Thyroid gland (tissue), 4 donors: ENCODE measurements around the gene ATG9B. TPM values are rescaled to one million over a fixed set of nuclear protein-coding genes. Genes with fewer than 3 reads are reported as not detected.

Source experiments
- DNase-seq, 2 donors: peaks; one replicate each; pipeline ENCODE4 v3.0.0-alpha.2; 2019
- H3K27ac ChIP-seq, 3 donors: fragments of 200-600 bp; sonication (generic); 1 replicate in 2 of 3; 2 replicates in 1 of 3; pipeline ENCODE4 v1.5.1; 2016 to 2019; ENCODE audit warnings: mild to moderate bottlenecking in 1 of 3, moderate library complexity in 1 of 3
- H3K27me3 ChIP-seq: fragments of 200-600 bp; sonication (generic); one replicate; pipeline ENCODE4 v1.5.1; 2019
- H3K36me3 ChIP-seq, 2 donors: fragments of 200-600 bp; sonication (generic); one replicate each; pipeline ENCODE4 v1.5.1; 2016 to 2019
- H3K4me1 ChIP-seq, 2 donors: fragments of 200-600 bp; sonication (generic); one replicate each; pipeline ENCODE4 v1.5.1; 2017 to 2019
- H3K4me3 ChIP-seq, 3 donors: fragments of 200-600 bp; sonication (generic); replicated peaks in 1 of 3; 1 replicate in 2 of 3; 2 replicates in 1 of 3; pipeline ENCODE4 v1.5.1; 2016; ENCODE audit warnings: mild to moderate bottlenecking in 1 of 3
- H3K9me3 ChIP-seq: fragments of 200-600 bp; sonication (generic); one replicate; pipeline ENCODE4 v1.5.1; 2017
- POLR2A ChIP-seq, 2 donors: fragments of 450-650 bp; IDR thresholded peaks; one replicate each; pipeline ENCODE4 v1.6.1; 2017; ENCODE audit warnings: antibody characterized with exemption in 2 of 2, mild to moderate bottlenecking in 2 of 2, moderate library complexity in 1 of 2
- WGBS, 2 donors: methylation state at CpG; one replicate each; pipeline ENCODE4 v1.1.5; 2017; 5-methylcytosine and 5-hydroxymethylcytosine counted together
- intact Hi-C: fragments of 100-400 bp; cut with DNase I; formaldehyde crosslinking; loops from one replicate; pipeline ENCODE4 v1.15.1; 2023
- total RNA-seq, 4 donors: library from RNA; depleted of rRNA; stranded (reverse); fragments of >200 nt; gene quantifications; one replicate each; pipeline ENCODE4 v1.2.3, GENCODE V29; 2016
- TF ChIP-seq, protein P1 (sequence below), 6 experiments: fragments of 200-600 bp in 3 of 6; fragments of 450-650 bp in 3 of 6; sonication (generic) in 3 of 6; IDR thresholded peaks; one replicate each; pipeline ENCODE4 v1.5.1; 2016 to 2019; ENCODE audit warnings: antibody characterized with exemption in 6 of 6, mild to moderate bottlenecking in 2 of 6, inconsistent platforms in 1 of 6, moderate library complexity in 1 of 6

Gene ATG9B
- total RNA-seq, 4 donors from 2014 or later, result 0.27 TPM; not detected in 3

DNA sequence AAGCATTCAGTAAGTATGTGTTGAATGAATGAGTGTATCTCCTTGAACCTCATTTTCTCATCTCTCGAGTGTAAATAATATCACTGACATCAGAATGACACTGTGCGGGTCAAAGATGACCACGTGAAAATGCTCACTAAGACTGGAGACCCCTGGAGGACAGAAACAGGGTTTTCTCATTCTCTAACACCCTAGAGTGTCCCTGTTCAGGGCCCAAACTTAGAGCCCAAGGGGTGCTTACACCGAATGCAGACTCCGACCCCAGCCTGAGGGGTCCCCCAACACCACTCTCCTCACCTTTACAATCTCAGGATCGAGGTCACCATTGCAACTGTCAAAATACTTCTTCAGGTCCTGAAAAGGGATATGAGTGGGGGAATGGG is 32.0 kb upstream of the ATG9B start:
- Histone ChIP-seq H3K4me1 (peaks cover 30% of the 10 kb centered on the region in 2 donors), H3K36me3 (no peaks in the 10 kb centered on the region), H3K27ac (no peak overlapping the region), H3K27me3 (no peaks in the 10 kb centered on the region), H3K4me3 (no peak overlapping the region), H3K9me3 (no peaks in the 10 kb centered on the region)
- intact Hi-C loops, result no loop called here
- no peak for DNase-seq
- 88 to 93% methylated on average over 6 of the region's 6 CpGs for WGBS, 2 donors
- no peak for TF ChIP-seq POLR2A (IDR thresholded peaks at IDR 0.05)
- TF ChIP-seq, protein P1, sequence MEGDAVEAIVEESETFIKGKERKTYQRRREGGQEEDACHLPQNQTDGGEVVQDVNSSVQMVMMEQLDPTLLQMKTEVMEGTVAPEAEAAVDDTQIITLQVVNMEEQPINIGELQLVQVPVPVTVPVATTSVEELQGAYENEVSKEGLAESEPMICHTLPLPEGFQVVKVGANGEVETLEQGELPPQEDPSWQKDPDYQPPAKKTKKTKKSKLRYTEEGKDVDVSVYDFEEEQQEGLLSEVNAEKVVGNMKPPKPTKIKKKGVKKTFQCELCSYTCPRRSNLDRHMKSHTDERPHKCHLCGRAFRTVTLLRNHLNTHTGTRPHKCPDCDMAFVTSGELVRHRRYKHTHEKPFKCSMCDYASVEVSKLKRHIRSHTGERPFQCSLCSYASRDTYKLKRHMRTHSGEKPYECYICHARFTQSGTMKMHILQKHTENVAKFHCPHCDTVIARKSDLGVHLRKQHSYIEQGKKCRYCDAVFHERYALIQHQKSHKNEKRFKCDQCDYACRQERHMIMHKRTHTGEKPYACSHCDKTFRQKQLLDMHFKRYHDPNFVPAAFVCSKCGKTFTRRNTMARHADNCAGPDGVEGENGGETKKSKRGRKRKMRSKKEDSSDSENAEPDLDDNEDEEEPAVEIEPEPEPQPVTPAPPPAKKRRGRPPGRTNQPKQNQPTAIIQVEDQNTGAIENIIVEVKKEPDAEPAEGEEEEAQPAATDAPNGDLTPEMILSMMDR (IDR thresholded peaks at IDR 0.05), result no peak

GRCh38 chr7:151053751-151054150 is 29.5 kb upstream of the ATG9B start:
- Histone ChIP-seq H3K27ac (no peak overlapping the region), H3K27me3 (no peaks in the 10 kb centered on the region), H3K4me1 (peaks cover 14 to 21% of the 10 kb centered on the region in 2 donors), H3K9me3 (no peaks in the 10 kb centered on the region), H3K36me3 (no peaks in the 10 kb centered on the region), H3K4me3 (no peak overlapping the region)
- 91 to 94% methylated on average over 7 to 8 of the region's 8 CpGs for WGBS, 2 donors
- DNase-seq, result no peak
- TF ChIP-seq, protein P1 (IDR thresholded peaks at IDR 0.05), result no peak
- TF ChIP-seq POLR2A (IDR thresholded peaks at IDR 0.05), result no peak
- intact Hi-C loops, result no loop called here

- H3K27ac ChIP-seq, result no peak overlapping the region
- TF ChIP-seq POLR2A (IDR thresholded peaks at IDR 0.05), result no peak
- TF ChIP-seq, protein P1 (IDR thresholded peaks at IDR 0.05), result no peak
- no peaks in the 10 kb centered on the region for H3K27me3 ChIP-seq
- WGBS, 2 donors, result 72 to 78% methylated on average over 4 of the region's 4 CpGs
- no peak for DNase-seq
- H3K4me3 ChIP-seq, result no peak overlapping the region
- no peaks in the 10 kb centered on the region for H3K36me3 ChIP-seq
- intact Hi-C loops, result no loop called here
- H3K9me3 ChIP-seq, result no peaks in the 10 kb centered on the region
- H3K4me1 ChIP-seq, result peaks cover 9 to 16% of the 10 kb centered on the region in 2 donors
Observed at GRCh38 chr7:151053096-151053495, 28.8 kb upstream of the ATG9B start.

GRCh38 chr7:151051108-151051507 is 26.8 kb upstream of the ATG9B start:
- Histone ChIP-seq H3K27ac (no peak overlapping the region), H3K36me3 (no peaks in the 10 kb centered on the region), H3K9me3 (no peaks in the 10 kb centered on the region), H3K4me3 (no peak overlapping the region), H3K27me3 (no peaks in the 10 kb centered on the region), H3K4me1 (peaks cover 0 to 13% of the 10 kb centered on the region in 2 donors)
- TF ChIP-seq, protein P1 (IDR thresholded peaks at IDR 0.05), result no peak
- no peak for TF ChIP-seq POLR2A (IDR thresholded peaks at IDR 0.05)
- peak; percentile 51 to 58 for DNase-seq
- WGBS, 2 donors, result 3 to 8% methylated on average over 14 to 20 of the region's 50 CpGs
- intact Hi-C loops, result no loop called here

DNA sequence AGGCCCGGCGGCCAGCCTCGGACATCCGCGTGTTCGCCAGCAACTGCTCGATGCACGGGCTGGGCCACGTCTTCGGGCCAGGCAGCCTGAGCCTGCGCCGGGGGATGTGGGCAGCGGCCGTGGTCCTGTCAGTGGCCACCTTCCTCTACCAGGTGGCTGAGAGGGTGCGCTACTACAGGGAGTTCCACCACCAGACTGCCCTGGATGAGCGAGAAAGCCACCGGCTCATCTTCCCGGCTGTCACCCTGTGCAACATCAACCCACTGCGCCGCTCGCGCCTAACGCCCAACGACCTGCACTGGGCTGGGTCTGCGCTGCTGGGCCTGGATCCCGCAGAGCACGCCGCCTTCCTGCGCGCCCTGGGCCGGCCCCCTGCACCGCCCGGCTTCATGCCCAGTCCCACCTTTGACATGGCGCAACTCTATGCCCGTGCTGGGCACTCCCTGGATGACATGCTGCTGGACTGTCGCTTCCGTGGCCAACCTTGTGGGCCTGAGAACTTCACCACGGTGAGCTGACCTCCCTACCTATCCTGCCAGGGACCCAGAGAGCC is 24.7 kb upstream of the ATG9B start:
- Histone ChIP-seq H3K4me1 (peaks cover 0 to 13% of the 10 kb centered on the region in 2 donors), H3K27ac (no peak overlapping the region), H3K9me3 (no peaks in the 10 kb centered on the region), H3K4me3 (no peak overlapping the region), H3K27me3 (no peaks in the 10 kb centered on the region), H3K36me3 (peaks cover 0 to 3% of the 10 kb centered on the region in 2 donors)
- WGBS, 2 donors, result 84 to 91% methylated on average over 24 to 27 of the region's 38 CpGs
- TF ChIP-seq POLR2A (IDR thresholded peaks at IDR 0.05), result no peak
- TF ChIP-seq, protein P1 (IDR thresholded peaks at IDR 0.05), result no peak
- intact Hi-C loops, result no loop called here
- DNase-seq, result no peak
